GM12878 (cell line): ENCODE data around the gene SLC23A2. TPM values are rescaled to one million over a fixed set of nuclear protein-coding genes. Genes with fewer than 3 reads are reported as not detected.

Experiments used
- ATF7 ChIP-seq: fragments of 450-650 bp; IDR thresholded peaks from 2 replicates; pipeline ENCODE4 v1.6.1; 2016; ENCODE audit warnings: low read depth, mild to moderate bottlenecking
- JUND ChIP-seq: IDR thresholded peaks from 2 replicates; pipeline ENCODE4 v1.6.1; 2012; ENCODE audit warnings: low read depth, mild to moderate bottlenecking, low read length, improper control_type of control experiment, moderate library complexity
- NFXL1 ChIP-seq: fragments of 450-650 bp; IDR thresholded peaks from 2 replicates; pipeline ENCODE4 v1.6.1; 2017; ENCODE audit warnings: antibody characterized with exemption, mild to moderate bottlenecking, borderline replicate concordance
- RAD21 ChIP-seq: IDR thresholded peaks from 2 replicates; pipeline ENCODE4 v1.6.1; 2011; ENCODE audit warnings: mild to moderate bottlenecking, low read depth, low read length, moderate library complexity; ENCODE audit not compliant: insufficient read depth
- RELA ChIP-seq: fragments of 450-650 bp; IDR thresholded peaks from 2 replicates; pipeline ENCODE4 v1.8.0; 2014; ENCODE audit warnings: borderline replicate concordance; ENCODE audit not compliant: partially characterized antibody
- polyA plus RNA-seq, 11 experiments: library from polyadenylated mRNA; depleted of rRNA in 4 of 11; unstranded in 6 of 11; stranded (reverse) in 5 of 11; fragments of >200 nt; fragmentation: Nextera tagmentation in 4 of 11; fragmentation: Illumina TruSeq in 1 of 11; extraction: Ambion mirVana in 4 of 11; extraction: Trizol in 1 of 11; gene quantifications; 1 replicate in 1 of 11; 2 replicates in 10 of 11; pipeline versions ENCODE4 v1.2.1 to v1.2.3, GENCODE V29; 2011 to 2016; ENCODE audit warnings: inconsistent platforms in 2 of 11, missing spikeins in 2 of 11, low read depth in 1 of 11
- total RNA-seq, 4 experiments: library from RNA; depleted of rRNA in 3 of 4; stranded (reverse); fragments of >200 nt in 3 of 4; fragmentation: Illumina TruSeq in 1 of 4; extraction: Trizol in 1 of 4; gene quantifications; 2 replicates each; pipeline versions ENCODE4 v1.2.1 to v1.2.3, GENCODE V29; 2013 to 2021
- TF ChIP-seq, protein P1 (sequence below): IDR thresholded peaks from 2 replicates; pipeline ENCODE4 v1.6.1; 2012; ENCODE audit warnings: improper control_type of control experiment, low read depth, low read length; ENCODE audit not compliant: insufficient replicate concordance
- TF ChIP-seq, protein P2 (sequence below): fragments of 450-650 bp; IDR thresholded peaks from 2 replicates; pipeline ENCODE4 v1.6.1; 2018; ENCODE audit warnings: borderline replicate concordance, mild to moderate bottlenecking; ENCODE audit not compliant: partially characterized antibody
- TF ChIP-seq, protein P3 (sequence below): fragments of 450-650 bp; IDR thresholded peaks from 2 replicates; pipeline ENCODE4 v1.6.1; 2018; ENCODE audit warnings: mild to moderate bottlenecking, low read depth, moderate library complexity; ENCODE audit not compliant: partially characterized antibody
- TF ChIP-seq, protein P4 (sequence below): fragments of 450-650 bp; IDR thresholded peaks from 2 replicates; pipeline ENCODE4 v1.6.1; 2017; ENCODE audit warnings: mild to moderate bottlenecking, moderate library complexity

SLC23A2 gene
- total and polyA plus RNA-seq, 10 of the 15 experiments (the other 5 are each of a cell fraction or from before 2014, with no cell fraction given), result 4.4 to 56.1 (median 35.5) TPM

- TF ChIP-seq, protein P1, sequence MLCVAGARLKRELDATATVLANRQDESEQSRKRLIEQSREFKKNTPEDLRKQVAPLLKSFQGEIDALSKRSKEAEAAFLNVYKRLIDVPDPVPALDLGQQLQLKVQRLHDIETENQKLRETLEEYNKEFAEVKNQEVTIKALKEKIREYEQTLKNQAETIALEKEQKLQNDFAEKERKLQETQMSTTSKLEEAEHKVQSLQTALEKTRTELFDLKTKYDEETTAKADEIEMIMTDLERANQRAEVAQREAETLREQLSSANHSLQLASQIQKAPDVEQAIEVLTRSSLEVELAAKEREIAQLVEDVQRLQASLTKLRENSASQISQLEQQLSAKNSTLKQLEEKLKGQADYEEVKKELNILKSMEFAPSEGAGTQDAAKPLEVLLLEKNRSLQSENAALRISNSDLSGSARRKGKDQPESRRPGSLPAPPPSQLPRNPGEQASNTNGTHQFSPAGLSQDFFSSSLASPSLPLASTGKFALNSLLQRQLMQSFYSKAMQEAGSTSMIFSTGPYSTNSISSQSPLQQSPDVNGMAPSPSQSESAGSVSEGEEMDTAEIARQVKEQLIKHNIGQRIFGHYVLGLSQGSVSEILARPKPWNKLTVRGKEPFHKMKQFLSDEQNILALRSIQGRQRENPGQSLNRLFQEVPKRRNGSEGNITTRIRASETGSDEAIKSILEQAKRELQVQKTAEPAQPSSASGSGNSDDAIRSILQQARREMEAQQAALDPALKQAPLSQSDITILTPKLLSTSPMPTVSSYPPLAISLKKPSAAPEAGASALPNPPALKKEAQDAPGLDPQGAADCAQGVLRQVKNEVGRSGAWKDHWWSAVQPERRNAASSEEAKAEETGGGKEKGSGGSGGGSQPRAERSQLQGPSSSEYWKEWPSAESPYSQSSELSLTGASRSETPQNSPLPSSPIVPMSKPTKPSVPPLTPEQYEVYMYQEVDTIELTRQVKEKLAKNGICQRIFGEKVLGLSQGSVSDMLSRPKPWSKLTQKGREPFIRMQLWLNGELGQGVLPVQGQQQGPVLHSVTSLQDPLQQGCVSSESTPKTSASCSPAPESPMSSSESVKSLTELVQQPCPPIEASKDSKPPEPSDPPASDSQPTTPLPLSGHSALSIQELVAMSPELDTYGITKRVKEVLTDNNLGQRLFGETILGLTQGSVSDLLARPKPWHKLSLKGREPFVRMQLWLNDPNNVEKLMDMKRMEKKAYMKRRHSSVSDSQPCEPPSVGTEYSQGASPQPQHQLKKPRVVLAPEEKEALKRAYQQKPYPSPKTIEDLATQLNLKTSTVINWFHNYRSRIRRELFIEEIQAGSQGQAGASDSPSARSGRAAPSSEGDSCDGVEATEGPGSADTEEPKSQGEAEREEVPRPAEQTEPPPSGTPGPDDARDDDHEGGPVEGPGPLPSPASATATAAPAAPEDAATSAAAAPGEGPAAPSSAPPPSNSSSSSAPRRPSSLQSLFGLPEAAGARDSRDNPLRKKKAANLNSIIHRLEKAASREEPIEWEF, result no peak
- TF ChIP-seq RELA (no peak), RAD21 (no peak), ATF7 (no peak), NFXL1 (no peak), JUND (no peak)
- TF ChIP-seq, protein P2, sequence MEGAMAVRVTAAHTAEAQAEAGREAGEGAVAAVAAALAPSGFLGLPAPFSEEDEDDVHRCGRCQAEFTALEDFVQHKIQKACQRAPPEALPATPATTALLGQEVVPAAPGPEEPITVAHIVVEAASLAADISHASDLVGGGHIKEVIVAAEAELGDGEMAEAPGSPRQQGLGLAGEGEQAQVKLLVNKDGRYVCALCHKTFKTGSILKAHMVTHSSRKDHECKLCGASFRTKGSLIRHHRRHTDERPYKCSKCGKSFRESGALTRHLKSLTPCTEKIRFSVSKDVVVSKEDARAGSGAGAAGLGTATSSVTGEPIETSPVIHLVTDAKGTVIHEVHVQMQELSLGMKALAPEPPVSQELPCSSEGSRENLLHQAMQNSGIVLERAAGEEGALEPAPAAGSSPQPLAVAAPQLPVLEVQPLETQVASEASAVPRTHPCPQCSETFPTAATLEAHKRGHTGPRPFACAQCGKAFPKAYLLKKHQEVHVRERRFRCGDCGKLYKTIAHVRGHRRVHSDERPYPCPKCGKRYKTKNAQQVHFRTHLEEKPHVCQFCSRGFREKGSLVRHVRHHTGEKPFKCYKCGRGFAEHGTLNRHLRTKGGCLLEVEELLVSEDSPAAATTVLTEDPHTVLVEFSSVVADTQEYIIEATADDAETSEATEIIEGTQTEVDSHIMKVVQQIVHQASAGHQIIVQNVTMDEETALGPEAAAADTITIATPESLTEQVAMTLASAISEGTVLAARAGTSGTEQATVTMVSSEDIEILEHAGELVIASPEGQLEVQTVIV, result no peak
- TF ChIP-seq, protein P3, sequence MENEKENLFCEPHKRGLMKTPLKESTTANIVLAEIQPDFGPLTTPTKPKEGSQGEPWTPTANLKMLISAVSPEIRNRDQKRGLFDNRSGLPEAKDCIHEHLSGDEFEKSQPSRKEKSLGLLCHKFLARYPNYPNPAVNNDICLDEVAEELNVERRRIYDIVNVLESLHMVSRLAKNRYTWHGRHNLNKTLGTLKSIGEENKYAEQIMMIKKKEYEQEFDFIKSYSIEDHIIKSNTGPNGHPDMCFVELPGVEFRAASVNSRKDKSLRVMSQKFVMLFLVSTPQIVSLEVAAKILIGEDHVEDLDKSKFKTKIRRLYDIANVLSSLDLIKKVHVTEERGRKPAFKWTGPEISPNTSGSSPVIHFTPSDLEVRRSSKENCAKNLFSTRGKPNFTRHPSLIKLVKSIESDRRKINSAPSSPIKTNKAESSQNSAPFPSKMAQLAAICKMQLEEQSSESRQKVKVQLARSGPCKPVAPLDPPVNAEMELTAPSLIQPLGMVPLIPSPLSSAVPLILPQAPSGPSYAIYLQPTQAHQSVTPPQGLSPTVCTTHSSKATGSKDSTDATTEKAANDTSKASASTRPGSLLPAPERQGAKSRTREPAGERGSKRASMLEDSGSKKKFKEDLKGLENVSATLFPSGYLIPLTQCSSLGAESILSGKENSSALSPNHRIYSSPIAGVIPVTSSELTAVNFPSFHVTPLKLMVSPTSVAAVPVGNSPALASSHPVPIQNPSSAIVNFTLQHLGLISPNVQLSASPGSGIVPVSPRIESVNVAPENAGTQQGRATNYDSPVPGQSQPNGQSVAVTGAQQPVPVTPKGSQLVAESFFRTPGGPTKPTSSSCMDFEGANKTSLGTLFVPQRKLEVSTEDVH, result no peak
- TF ChIP-seq, protein P4, sequence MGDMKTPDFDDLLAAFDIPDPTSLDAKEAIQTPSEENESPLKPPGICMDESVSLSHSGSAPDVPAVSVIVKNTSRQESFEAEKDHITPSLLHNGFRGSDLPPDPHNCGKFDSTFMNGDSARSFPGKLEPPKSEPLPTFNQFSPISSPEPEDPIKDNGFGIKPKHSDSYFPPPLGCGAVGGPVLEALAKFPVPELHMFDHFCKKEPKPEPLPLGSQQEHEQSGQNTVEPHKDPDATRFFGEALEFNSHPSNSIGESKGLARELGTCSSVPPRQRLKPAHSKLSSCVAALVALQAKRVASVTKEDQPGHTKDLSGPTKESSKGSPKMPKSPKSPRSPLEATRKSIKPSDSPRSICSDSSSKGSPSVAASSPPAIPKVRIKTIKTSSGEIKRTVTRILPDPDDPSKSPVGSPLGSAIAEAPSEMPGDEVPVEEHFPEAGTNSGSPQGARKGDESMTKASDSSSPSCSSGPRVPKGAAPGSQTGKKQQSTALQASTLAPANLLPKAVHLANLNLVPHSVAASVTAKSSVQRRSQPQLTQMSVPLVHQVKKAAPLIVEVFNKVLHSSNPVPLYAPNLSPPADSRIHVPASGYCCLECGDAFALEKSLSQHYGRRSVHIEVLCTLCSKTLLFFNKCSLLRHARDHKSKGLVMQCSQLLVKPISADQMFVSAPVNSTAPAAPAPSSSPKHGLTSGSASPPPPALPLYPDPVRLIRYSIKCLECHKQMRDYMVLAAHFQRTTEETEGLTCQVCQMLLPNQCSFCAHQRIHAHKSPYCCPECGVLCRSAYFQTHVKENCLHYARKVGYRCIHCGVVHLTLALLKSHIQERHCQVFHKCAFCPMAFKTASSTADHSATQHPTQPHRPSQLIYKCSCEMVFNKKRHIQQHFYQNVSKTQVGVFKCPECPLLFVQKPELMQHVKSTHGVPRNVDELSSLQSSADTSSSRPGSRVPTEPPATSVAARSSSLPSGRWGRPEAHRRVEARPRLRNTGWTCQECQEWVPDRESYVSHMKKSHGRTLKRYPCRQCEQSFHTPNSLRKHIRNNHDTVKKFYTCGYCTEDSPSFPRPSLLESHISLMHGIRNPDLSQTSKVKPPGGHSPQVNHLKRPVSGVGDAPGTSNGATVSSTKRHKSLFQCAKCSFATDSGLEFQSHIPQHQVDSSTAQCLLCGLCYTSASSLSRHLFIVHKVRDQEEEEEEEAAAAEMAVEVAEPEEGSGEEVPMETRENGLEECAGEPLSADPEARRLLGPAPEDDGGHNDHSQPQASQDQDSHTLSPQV, result no peak
Measured at GRCh38 chr20:4891190-4891763, 110.0 kb downstream of the SLC23A2 start (continued).
